ENCODE measurements around the gene GNB5.
"Not testable (repeated sequence)": the region's sequence is repeated elsewhere in the genome, so short reads cannot be mapped to it uniquely, and the experiment has no call there.

The GNB5 gene

DNA sequence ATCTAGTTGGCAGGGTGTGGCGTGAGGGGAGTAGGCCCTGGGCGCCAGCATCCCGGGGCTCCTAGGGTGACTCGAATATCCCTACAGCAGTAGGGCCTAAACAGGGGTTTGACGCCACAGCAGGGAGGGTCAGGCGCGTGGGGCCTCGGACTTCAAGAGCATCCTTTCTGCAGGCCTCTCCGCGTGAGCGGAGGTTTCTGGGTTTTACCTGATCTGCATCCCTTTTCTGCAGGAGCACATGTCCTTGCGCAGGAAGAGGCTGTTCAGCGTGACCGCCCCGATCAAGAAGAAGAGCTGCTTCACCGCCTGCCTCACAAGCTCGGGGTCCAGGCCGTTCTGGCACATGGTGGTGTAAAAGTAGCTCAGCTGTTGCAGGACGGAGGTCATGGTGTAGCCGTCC lies 13.5 kb upstream of the GNB5 start:
- no peak for DNase-seq

DNA sequence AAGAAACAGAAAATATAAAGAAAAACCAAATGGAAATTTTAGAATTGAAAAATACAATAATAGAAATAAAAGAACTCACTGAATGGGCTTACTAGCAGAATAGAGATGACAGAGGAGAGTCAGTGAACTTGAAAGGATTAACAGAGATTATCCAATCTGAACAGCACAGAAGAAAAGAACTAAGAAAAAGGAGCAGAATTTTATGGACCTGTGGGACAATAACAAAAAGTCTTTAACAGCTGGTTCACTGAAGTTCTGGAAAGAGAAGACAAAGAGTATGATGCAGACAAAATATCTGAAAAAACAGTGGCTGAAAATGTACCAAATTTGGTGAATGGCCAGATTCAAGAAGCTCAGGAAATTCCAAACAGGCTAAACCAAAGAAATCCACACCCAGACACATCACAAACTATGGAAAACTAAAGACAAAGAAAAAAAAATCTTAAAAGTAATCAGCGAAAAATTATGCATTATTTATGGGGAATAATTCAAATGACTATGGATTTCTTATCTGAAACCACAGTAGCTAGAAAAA lies 9.7 kb upstream of the GNB5 start:
- DNase-seq: peak; percentile 21

DNA sequence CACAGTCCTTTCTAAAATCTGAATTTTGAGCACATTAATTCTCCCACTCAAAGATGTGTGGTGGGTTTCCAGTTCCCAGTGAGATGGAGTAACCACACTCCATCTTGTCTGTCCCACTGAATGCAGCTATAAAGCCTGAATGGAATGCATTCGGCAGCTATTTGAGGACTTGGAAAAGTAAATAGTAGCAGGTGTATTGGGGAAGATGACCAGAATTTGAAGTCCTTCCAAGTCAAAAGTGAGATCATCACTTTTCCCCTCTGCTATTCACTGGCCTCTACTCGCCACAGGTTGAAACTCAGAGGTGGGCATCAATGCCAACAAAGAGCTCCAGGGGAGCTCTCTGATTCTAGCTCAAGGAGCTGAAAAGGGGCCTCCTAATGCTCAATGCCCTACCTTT lies 8.1 kb upstream of the GNB5 start:
- DNase-seq: no peak

DNA sequence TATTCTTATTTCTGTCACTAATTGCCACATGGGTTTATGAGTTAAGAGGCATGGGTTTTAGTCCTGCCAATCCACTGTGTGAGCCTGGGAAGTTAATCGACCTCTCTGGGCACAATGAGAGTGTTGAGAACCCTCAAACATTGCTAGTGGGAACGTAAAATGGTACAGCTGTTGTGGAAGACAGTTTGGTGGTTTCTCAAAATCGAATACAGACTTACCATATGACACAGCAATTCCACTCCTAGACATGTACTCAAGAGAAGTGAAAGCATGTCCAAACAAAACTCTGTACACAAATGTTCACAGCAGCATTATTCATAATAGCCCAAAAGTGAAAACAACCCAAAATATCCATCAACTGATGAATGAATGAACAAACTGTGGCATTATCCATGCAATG lies 5.7 kb upstream of the GNB5 start:
- no peak for DNase-seq

DNA sequence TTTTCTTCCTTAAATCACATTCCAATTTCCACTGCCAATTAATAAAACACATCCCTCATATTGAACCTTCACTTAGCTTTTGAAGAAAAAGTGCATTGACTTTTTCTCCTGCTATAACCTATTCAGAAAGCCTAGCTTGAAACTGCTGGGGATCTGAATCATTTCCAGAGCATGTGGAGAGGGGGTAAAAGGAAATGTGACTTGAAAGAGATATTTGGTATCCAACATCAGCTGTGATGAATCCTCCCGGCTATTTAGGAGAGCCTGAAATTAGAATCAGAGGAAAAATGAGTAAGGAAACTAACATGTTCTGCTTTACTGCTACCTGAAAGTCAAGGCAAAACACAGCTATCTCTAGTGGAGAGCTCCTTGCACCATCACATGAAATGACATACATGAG lies 2.6 kb upstream of the GNB5 start:
- DNase-seq: no peak

DNA sequence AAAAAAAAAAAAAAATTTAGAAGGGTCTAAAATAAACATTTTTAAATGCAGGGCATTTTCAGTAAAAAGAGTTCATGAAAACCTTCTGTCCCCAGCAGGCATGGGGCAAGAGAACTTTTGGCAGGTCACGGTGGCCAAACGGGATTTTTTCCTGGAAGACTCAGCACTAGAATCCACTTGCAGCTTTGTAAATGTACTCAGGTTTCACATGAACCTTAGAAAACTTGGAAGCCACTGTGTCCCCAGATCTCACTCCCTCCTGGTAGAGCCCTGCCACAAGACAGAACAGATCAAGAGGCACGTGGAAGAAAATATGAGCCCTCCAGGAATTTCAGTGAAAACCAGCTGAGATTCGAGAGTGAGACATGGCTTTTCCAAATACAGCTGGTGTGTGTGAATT lies 2.1 kb upstream of the GNB5 start:
- no peak for DNase-seq

DNA sequence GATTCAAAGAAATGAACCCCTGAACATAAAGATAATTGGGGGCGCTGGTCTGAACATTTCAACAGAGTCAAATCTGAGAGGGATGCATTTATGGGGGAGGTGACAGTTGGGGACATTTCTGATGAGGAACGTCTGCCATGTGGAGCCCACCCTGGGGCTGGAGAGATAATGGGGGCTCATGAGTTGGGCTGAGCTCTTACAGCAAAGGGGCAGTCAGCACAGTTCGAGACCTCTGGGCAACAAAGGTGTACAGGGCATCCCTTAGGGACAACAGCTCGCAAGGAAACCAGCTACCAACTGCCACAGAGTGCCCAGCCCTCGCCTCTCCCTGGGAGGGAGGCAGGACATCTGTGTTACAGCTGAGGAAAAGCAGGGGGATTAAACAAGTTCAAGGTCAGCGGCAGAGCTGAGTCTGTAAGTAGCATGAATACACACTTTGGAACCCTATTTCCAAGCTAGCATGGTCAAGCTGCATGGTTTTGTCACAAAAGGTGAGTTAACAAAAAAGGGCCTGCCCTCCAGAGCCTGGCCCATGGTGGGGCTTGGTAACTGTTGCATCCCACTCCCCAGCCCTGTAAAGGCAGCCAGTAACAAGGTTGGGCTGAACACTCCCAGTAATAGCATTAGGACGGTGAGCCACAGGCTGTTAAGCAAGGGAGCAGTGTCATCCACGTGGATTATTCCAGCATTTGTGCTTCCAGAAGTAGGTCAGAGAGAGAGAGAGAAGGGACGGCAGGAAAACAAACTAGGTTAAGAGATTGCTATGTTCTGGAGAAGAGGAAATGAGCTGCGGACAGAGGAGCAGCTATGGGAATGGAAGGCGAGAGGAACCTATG lies 4.3 kb downstream of the GNB5 start:
- peak; percentile 69 for DNase-seq

DNA sequence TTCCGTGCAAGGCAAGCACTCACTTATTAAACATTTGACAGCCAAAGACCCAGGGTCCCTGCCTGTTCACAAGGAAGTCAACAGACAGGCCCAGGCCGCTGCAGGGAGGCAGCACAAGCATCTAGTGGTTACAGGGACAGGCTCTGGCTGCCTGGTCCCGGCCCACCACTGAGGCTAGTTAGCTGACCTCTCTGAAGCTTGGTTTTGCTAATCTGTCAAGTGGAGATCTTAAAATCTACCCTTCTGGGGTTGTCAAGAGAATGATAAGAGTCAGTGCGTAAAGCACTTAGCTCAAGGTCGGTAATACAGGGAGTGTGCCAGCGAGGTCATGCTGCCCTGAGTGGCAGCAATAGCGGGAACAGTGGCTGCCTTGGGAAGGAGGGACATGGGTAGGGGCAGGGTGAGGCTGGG lies 6.0 kb downstream of the GNB5 start:
- no peak for DNase-seq

DNA sequence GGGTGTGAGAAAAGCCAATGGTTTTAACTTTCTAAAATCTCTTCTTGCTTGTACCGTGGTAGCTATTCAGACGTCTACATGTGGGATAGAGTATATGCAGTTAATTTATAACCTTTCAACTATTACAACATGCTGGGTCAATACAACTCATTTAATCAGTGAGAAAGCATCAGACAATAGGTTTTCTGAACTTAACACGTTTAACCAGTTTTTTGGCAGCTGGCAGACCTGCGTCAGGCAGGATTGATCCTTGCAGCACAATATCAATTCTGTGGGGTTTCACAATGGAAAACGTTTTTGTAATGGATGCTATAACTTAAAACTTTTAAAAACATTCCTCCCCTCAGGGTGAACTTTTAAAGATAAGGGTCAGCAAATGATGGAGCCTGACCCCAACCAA lies 6.5 kb downstream of the GNB5 start:
- no peak for DNase-seq

DNA sequence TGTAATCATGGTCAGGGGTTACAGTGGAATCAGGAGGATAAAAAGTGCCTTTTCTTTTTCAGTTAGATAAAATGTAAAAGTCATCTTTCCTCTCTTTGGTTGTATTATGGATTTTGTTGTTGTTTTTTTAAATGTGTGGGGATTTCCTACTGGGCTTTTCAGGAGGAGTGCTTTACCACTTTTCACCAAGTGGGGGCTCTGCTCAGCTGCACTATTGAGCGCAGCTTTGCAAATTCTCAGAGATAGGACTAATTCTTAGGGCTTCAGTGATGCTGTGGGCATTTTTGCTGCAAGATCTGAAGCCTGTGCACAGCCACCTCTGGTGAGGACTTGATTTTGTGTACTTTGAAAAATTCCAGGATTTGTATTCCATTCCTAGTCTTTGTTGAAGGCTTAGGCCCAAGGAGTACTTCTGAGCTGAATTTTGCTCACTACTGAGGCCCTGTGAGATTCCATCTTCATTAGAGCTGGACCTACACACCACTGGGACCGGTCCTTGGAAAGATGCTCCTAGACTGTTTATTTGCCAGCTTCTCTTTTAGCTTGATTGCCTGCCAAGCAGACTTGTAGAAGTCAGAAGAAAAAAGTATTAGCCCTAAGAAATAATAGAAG lies 7.5 kb downstream of the GNB5 start:
- no peak for DNase-seq

DNA sequence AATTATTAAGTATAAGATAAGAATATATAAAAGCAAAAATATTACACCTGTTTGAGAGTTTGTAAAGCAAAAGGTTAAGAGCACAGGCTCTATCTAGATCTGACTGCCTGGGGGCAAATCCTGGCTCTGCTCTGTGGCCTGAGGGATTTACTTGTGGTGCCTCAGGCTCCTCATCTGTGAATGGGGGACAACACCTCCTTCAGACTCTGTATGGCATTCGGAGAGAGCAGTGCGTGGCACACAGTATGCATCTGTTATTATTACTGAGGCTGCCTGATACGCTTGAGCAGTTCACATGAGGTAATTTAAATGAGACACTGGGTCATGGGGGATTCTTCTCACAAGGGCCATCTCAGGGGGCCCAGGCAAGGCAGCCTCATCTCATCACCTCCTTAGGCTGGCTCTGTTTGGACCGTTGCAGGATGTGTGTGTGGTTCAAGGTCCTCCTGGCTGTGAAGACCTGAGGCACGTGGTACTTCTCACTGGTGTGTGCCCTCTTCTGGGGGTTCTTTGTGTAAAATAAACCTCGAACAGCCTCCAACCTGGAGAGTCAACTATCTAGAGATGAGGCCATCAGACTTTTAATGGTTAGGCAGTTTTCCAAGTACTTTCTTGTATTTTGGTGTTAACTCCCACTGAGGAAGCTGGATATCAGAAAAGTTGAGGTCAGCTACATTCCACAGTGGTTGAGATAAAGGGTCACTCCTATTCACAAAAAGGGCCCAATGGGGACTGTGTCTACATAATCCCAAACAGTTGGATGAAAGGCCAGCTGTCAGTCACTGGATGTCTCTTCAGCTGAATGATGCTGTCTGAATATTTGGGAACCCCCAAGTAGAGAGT lies 9.0 kb downstream of the GNB5 start:
- DNase-seq: no peak

DNA sequence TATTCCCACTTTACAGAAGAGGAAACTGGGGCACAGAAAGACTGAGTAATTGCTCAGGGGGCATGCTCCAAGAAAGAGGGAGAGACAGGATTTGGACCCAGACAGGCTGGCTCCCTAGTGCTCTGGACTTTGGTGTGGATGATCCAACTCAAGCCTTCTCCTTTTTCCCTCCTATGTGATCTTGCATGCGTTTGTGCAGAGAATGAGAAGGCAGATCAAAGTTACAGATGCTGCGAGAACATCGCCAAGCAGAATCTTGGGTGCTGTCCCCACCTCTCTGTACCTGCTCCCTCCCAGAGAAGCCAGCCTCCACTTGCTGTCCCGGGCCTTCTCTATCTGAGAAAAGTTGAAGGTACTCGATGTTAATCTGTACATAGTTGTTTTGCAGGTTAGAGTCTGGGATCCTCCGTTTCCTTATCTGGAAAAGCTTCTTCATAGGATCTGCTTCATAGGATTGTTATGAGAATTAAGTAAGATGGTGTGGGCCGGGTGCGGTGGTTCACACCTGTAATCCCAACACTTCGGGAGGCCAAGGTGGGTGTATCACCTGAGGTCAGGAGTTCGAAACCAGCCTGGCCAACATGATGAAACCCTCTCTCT lies 10.2 kb downstream of the GNB5 start:
- DNase-seq: no peak

DNA sequence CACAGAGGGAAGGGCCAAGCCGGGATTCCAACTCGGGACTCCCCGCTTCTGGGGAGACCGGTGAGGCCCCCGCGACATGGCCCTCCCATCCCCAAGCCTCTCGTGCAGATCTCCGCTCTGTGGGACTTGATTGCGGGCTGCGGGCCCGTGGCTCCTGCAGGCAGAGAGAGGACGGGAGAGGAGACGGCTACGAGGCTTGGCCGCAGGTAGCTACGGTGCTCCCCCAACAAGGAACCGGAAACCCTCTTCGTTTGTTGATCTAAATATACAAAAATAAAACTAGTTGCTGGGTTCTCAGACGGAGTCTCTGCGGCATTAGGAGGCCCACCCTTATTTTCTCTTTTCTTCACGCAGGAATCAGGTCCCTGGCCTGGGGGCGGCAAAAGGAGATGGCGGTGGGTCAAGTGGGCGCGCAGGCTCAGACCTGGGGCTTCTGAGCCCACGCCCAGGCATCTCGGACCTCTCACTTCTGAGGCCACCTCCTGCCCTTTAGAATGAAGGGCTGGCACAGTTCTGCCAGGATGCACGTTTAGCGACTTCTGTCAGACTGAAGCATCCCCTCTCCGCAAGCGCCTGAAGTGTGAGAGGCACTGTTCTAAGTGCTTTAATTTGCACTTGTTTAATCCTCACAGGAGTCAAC lies 10.9 kb downstream of the GNB5 start:
- no peak for DNase-seq

DNA sequence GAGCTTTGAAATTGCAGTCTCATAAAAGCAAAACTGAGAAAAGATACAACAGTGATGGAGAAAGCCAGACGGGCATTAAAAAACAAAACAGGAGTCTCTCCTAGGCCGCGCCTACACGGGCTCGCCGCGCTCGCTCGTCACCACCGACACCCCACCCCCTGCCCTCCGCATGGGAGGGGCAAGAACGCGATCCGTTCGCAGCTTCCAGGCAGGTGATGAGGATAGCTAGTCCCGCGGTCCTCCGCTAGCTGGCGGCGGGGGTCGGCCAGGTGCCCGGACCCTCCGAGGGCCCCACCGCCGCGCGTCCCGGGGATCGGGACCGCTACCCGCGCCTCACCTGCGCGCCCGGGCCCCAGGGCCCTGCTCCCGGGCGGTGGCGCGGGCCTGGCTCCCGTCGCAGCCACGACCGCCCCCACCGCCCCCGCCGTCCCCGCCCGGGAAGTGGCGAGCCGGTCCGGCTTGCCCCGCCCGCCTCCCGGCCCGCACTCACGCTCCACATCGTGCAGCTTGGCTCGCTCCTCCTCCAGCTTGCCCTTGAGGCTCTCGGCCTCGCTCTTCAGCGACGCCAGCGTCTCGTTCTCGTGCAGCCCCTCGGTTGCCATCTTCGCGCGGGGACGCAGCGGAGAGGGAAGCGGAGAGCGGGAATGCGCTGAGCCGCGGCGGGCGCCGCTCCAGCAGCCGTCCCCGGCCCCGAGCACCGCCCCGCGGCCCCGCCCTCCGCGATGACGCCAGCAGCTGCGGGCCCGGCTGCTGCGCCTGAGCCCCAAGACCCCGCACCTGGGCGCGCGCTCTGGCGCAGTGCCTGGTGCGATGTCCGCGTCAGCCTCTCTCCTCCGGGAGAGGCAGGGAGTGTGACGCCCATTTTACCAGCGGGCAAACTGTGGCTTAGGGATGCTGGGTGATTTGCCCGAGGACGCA lies 11.7 kb downstream of the GNB5 start:
- DNase-seq: peak; percentile 38

DNA sequence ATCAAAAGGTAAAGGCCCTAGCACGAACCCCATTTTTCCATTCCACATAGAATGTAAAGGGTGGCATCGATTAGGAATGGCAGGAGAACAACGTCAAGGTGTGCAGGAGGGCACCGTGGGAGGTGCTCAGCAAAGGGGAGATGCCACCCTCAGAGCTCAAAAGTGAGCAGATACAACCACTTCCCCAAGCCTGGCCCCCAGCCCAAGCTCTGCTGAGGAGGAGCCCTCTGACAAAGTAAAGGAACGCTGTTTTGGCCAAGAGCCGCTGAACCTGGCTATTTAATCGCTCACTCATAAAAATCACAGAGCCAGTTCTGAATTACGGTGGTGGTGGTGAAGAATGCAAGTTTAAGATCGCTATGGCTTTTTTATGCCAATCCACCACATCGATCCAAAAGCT lies 12.4 kb downstream of the GNB5 start:
- DNase-seq: no peak

DNA sequence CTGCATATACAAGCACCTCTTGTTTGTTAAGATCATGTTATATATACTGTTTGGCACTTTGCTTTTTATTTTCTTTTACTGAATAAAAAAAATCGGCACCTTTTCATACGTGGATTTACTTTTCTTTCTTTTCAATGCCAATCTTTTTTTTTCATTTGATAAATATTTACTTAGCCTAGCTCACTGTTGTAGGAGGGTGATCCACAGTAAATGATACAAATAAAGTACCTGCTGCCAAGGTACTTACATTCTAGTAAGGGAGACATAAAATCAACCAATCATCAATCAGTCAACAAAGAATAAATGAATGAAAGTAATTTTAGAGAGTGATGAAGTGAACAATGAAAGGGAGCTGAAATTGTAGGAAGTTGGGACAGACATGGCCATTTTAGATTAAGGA lies 18.3 kb downstream of the GNB5 start:
- DNase-seq: no peak

DNA sequence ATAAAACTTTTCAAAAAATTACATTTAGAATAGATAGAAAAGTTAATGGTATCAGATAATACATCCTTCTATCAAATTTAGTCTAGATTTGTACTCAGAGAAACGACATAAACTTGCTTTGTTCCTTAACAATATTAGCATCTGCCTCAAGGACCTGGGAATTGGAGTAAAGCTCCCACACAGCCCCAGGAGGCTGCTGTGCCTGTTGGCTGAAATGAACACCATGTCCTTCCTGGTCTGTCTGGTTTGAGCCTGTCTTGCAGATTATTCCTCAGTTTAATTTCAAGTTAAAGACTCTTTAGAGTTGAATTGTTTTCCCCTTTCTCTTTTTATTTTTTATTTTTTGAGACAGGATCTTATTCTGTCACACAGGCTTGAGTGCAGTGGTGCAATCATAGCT lies 19.4 kb downstream of the GNB5 start:
- no peak for DNase-seq

DNA sequence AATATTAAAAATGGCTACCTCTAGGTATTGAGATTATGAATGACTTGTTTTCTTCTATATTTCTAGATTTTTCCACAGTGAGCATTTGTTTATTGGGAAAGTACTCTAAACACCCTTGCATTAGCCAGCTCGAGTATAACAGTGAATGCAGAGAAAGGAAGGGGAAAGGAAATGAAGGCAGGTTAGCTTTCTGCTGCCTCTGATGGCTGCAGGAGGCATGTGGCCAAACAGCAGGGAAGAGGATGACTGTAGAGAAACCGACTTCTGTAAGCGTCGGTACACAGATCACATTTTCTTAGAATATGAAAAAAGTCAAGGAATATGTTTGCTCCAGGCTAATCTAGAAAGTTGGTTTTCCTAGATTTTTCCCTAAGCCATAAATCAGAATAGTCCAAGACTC lies 19.8 kb downstream of the GNB5 start:
- DNase-seq: no peak

DNA sequence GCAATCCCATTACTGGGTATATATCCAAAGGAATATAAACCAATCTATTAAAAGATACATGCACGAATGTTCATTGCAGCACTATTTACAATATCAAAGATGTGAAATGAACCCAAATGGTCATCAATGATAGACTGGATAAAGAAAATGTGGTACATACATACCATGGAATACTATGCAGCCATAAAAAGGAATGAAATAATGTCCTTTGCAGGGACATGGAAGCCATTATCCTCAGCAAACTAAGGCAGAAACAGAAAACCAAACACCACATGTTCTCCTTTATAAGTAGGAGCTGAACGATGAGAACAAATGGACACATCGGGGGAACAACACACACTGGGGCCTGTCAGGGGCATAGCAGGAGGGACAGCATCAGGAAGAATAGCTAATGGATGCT lies 21.0 kb downstream of the GNB5 start:
- not testable (repeated sequence) for DNase-seq

DNA sequence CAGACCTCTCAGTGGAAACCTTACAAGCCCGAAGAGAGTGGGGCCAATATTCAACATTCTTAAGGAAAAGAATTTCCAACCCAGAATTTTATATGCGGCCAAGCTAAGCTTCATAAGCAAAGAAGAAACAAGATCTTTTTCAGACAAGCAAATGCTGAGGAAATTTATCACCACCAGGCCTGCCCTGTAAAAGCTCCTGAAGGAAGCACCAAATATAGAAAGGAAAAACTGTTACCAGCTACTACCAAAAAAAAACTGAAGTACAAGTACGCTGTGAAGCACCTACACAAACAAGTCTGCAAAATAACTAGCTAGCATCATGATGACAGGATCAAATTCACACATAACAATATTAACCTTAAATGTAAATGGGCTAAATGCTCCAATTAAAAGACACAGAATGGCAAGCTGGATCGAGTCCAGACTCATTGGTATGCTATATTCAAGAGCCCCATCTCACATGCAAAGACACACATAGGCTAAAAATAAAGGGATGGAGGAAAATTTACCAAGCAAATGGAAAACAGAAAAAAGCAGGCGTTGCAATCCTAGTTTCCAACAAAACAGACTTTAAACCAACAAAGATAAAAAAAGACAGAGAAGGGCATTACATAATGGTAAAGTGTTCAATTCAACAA lies 25.6 kb downstream of the GNB5 start:
- DNase-seq: not testable (repeated sequence)

Data from NCI-H524 treated with DMSO at 0.1 percent for 48 hours (cell line).